Lung (tissue), 12 donors: ENCODE data around the gene PLXNA3. TPM values are rescaled to one million over a fixed set of nuclear protein-coding genes. Genes with fewer than 3 reads are reported as not detected.

Source experiments
- ATAC-seq: fragments of 200-7000 bp; cut with Tn5 transposase; one replicate; pipeline ENCODE4 v1.9.1; 2020; ENCODE audit warnings: moderate number of reproducible peaks; ENCODE audit not compliant: insufficient read depth, low FRiP score
- DNase-seq, 3 donors: peaks; one replicate each; pipeline ENCODE4 v3.0.0-alpha.2; 2013 to 2017
- H3K27ac ChIP-seq, 2 donors: one replicate each; pipeline ENCODE4 v1.5.1; 2013; ENCODE audit warnings: mild to moderate bottlenecking in 2 of 2, moderate library complexity in 2 of 2, control low read depth in 1 of 2, inconsistent platforms in 1 of 2, low read depth in 1 of 2, low read length in 1 of 2
- H3K27me3 ChIP-seq, 3 donors: one replicate each; pipeline ENCODE4 v1.5.1; 2013; ENCODE audit warnings: low read length in 2 of 3; ENCODE audit not compliant: control insufficient read depth in 3 of 3, insufficient read depth in 3 of 3
- H3K36me3 ChIP-seq, 4 donors: one replicate each; pipeline ENCODE4 v1.5.1; 2013; ENCODE audit warnings: low read length in 4 of 4, mild to moderate bottlenecking in 1 of 4, moderate library complexity in 1 of 4; ENCODE audit not compliant: control insufficient read depth in 4 of 4, insufficient read depth in 4 of 4
- H3K4me1 ChIP-seq, 5 donors: one replicate each; pipeline ENCODE4 v1.5.1; 2013; ENCODE audit warnings: low read length in 5 of 5, mild to moderate bottlenecking in 2 of 5, moderate library complexity in 1 of 5; ENCODE audit not compliant: control insufficient read depth in 5 of 5, insufficient read depth in 5 of 5
- H3K4me3 ChIP-seq: one replicate; pipeline ENCODE4 v1.5.1; 2013; ENCODE audit warnings: mild to moderate bottlenecking, control low read depth, moderate library complexity
- H3K9ac ChIP-seq, 2 donors: one replicate each; pipeline ENCODE4 v1.5.1; 2013; ENCODE audit warnings: low read length in 2 of 2, control low read depth in 1 of 2; ENCODE audit not compliant: insufficient read depth in 1 of 2
- H3K9me3 ChIP-seq, 4 donors: one replicate each; pipeline ENCODE4 v1.5.1; 2013; ENCODE audit warnings: low read length in 3 of 4, mild to moderate bottlenecking in 1 of 4, moderate library complexity in 1 of 4; ENCODE audit not compliant: control insufficient read depth in 4 of 4, insufficient read depth in 3 of 4
- CTCF ChIP-seq: IDR thresholded peaks from 2 replicates; pipeline ENCODE4 v1.5.1; 2012; ENCODE audit warnings: mild to moderate bottlenecking; ENCODE audit errors: control extremely low read depth, extremely low read depth
- WGBS, 2 donors: extraction: QIAGEN DNeasy Blood & Tissue Kit; methylation state at CpG; one replicate each; pipeline ENCODE4 v1.1.7; 2013; 5-methylcytosine and 5-hydroxymethylcytosine counted together
- polyA plus RNA-seq, 2 donors: library from polyadenylated mRNA; stranded (reverse); fragments of 200-250 nt; gene quantifications; one replicate each; pipeline ENCODE4 v1.2.1, GENCODE V29; 2013
- total RNA-seq, 2 donors: library from RNA; depleted of rRNA in 1 of 2; stranded (reverse); fragments of >200 nt in 1 of 2; gene quantifications; one replicate each; pipeline ENCODE4 v1.2.1, GENCODE V29; 2014 to 2021
- donor health status: control.
- donor health status: control.
- donor health status: Bipolar disorder and iron deficiency.
- donor health status: healthy.
- donor health status: DM: yes; HTN: yes; CAD: no.

The PLXNA3 gene
- total and polyA plus RNA-seq, 4 donors: 10.2 to 61.1 (median 16.7) TPM

- H3K4me1 ChIP-seq: peaks cover 0 to 5% (median 5%) of the 10 kb centered on the region in 5 donors
- no peak overlapping the region for H3K4me3 ChIP-seq
- no peak overlapping the region for H3K9ac ChIP-seq
- DNase-seq (no peak), ATAC-seq (no peak)
- H3K27ac ChIP-seq: peak overlapping the region in 1 of 2 donors; percentile 68
- WGBS, 2 donors: 39 to 63% methylated on average over 6 of the region's 6 CpGs
- H3K9me3 ChIP-seq: peaks cover 0 to 8% (median 0%) of the 10 kb centered on the region in 4 donors
- no peaks in the 10 kb centered on the region for H3K27me3 ChIP-seq
- peaks cover 0 to 11% (median 5%) of the 10 kb centered on the region in 4 donors for H3K36me3 ChIP-seq
- no peak for TF ChIP-seq CTCF
Observed at GRCh38 chrX:154430479-154430878, 27.6 kb upstream of the PLXNA3 start.

- Histone ChIP-seq H3K4me3 (no peak overlapping the region), H3K36me3 (peaks cover 0 to 11% (median 5%) of the 10 kb centered on the region in 4 donors), H3K9ac (no peak overlapping the region), H3K27me3 (no peaks in the 10 kb centered on the region), H3K27ac (peak overlapping the region in 1 of 2 donors; percentile 68), H3K4me1 (peaks cover 0 to 5% (median 5%) of the 10 kb centered on the region in 5 donors), H3K9me3 (peaks cover 0 to 8% (median 0%) of the 10 kb centered on the region in 4 donors)
- DNase-seq (no peak), ATAC-seq (no peak)
- 24 to 67% methylated on average over 6 to 7 of the region's 7 CpGs for WGBS, 2 donors
- TF ChIP-seq CTCF: no peak
Observed at GRCh38 chrX:154430916-154431315, 27.2 kb upstream of the PLXNA3 start.

GRCh38 chrX:154431341-154431740 lies 26.7 kb upstream of the PLXNA3 start:
- Histone ChIP-seq H3K4me1 (peaks cover 0 to 5% (median 5%) of the 10 kb centered on the region in 5 donors), H3K27ac (peak overlapping the region in 1 of 2 donors; percentile 68)
- peak; percentile 14 for ATAC-seq

More at GRCh38 chrX:154431341-154431740, 26.7 kb upstream of the PLXNA3 start:
- no peak for TF ChIP-seq CTCF
- Histone ChIP-seq H3K9me3 (peaks cover 0 to 8% (median 0%) of the 10 kb centered on the region in 4 donors), H3K36me3 (peaks cover 0 to 11% (median 5%) of the 10 kb centered on the region in 4 donors), H3K9ac (no peak overlapping the region), H3K4me3 (no peak overlapping the region), H3K27me3 (no peaks in the 10 kb centered on the region)
- WGBS, 2 donors: 32 to 71% methylated on average over 2 to 5 of the region's 5 CpGs
- DNase-seq: no peak
